ENCODE data around the gene LAMTOR4. TPM values are rescaled to one million over a fixed set of nuclear protein-coding genes. Genes with fewer than 3 reads are reported as not detected.
"Not testable (repeated sequence)": the region's sequence is repeated elsewhere in the genome, so short reads cannot be mapped to it uniquely, and the experiment has no call there.

Gene LAMTOR4
- polyA plus RNA-seq, 10 donors, result 48.3 to 81.1 (median 61.8) TPM

- no peak for DNase-seq
Observed at GRCh38 chr7:100195222-100195621, 46.5 kb downstream of the LAMTOR4 start.

- not testable (repeated sequence) for DNase-seq
Observed at GRCh38 chr7:100195901-100196322, 47.2 kb downstream of the LAMTOR4 start.

GRCh38 chr7:100198266-100198665 lies 49.5 kb downstream of the LAMTOR4 start:
- no peak for DNase-seq

GRCh38 chr7:100200693-100201092 lies 52.0 kb downstream of the LAMTOR4 start:
- DNase-seq, result no peak

Other genes starting within 250 kb of the LAMTOR4 start
- 10 to 100 TPM; 14.6 to 19.5 (median 16.6) TPM for gene TRIM4, start 229.4 kb upstream of the LAMTOR4 start, polyA plus RNA-seq (ENCODE audit: insufficient read length in 10 of 10)
- under 1 TPM; 0.18 to 0.63 (median 0.41) TPM for gene GJC3, start 219.3 kb upstream of the LAMTOR4 start, polyA plus RNA-seq (ENCODE audit: insufficient read length in 10 of 10)
- gene AZGP1, start 172.9 kb upstream of the LAMTOR4 start, polyA plus RNA-seq (ENCODE audit: insufficient read length in 10 of 10), result 1 to 10 TPM in 4 of 10 donors, under 1 TPM in 6; 0.56 to 1.3 (median 0.82) TPM
- 10 to 100 TPM; 18.3 to 34.5 (median 31.2) TPM for gene ZKSCAN1, start 133.3 kb upstream of the LAMTOR4 start, polyA plus RNA-seq (ENCODE audit: insufficient read length in 10 of 10)
- 10 to 100 TPM; 10.3 to 16.7 (median 13.9) TPM for gene ZSCAN21, start 99.1 kb upstream of the LAMTOR4 start, polyA plus RNA-seq (ENCODE audit: insufficient read length in 10 of 10)
- 10 to 100 TPM; 21.1 to 31.0 (median 26.7) TPM for gene ZNF3, start 67.2 kb upstream of the LAMTOR4 start, polyA plus RNA-seq (ENCODE audit: insufficient read length in 10 of 10)
- gene COPS6, start 59.9 kb upstream of the LAMTOR4 start, polyA plus RNA-seq (ENCODE audit: insufficient read length in 10 of 10), result 100 to 1,000 TPM in 2 of 10 donors, 10 to 100 TPM in 8; 83.6 to 105 (median 86.3) TPM
- gene MCM7, start 47.5 kb upstream of the LAMTOR4 start, polyA plus RNA-seq (ENCODE audit: insufficient read length in 10 of 10), result 10 to 100 TPM; 57.2 to 96.4 (median 66.4) TPM
- gene AP4M1, start 47.3 kb upstream of the LAMTOR4 start, polyA plus RNA-seq (ENCODE audit: insufficient read length in 10 of 10), result 10 to 100 TPM; 16.1 to 25.5 (median 19.3) TPM
- gene TAF6, start 29.6 kb upstream of the LAMTOR4 start, polyA plus RNA-seq (ENCODE audit: insufficient read length in 10 of 10), result 10 to 100 TPM; 30.8 to 40.0 (median 34.1) TPM
- gene CNPY4, start 29.3 kb upstream of the LAMTOR4 start, polyA plus RNA-seq (ENCODE audit: insufficient read length in 10 of 10), result 10 to 100 TPM; 28.1 to 53.4 (median 38.3) TPM
- 1 to 10 TPM in 4 of 10 donors, under 1 TPM in 6; 0.44 to 1.5 (median 0.95) TPM for gene MBLAC1, start 22.0 kb upstream of the LAMTOR4 start, polyA plus RNA-seq (ENCODE audit: insufficient read length in 10 of 10)
- gene TRAPPC14, start 9.8 kb downstream of the LAMTOR4 start, polyA plus RNA-seq (ENCODE audit: insufficient read length in 10 of 10), result 10 to 100 TPM in 7 of 10 donors, 1 to 10 TPM in 3; 9.6 to 12.9 (median 10.7) TPM
- 10 to 100 TPM in 8 of 10 donors, 1 to 10 TPM in 2; 8.6 to 14.4 (median 11.0) TPM for gene GAL3ST4, start 19.7 kb downstream of the LAMTOR4 start, polyA plus RNA-seq (ENCODE audit: insufficient read length in 10 of 10)
- gene GPC2, start 28.5 kb downstream of the LAMTOR4 start, polyA plus RNA-seq (ENCODE audit: insufficient read length in 10 of 10), result 1 to 10 TPM; 4.0 to 8.6 (median 5.9) TPM
- gene STAG3, start 29.0 kb downstream of the LAMTOR4 start, polyA plus RNA-seq (ENCODE audit: insufficient read length in 10 of 10), result 10 to 100 TPM in 7 of 10 donors, 1 to 10 TPM in 3; 8.4 to 25.7 (median 12.6) TPM
- gene PVRIG, start 71.0 kb downstream of the LAMTOR4 start, polyA plus RNA-seq (ENCODE audit: insufficient read length in 10 of 10), result 10 to 100 TPM in 1 of 10 donors, 1 to 10 TPM in 9; 2.6 to 11.6 (median 4.7) TPM
- 1 to 10 TPM; 4.4 to 7.2 (median 5.6) TPM for gene SPDYE3, start 158.8 kb downstream of the LAMTOR4 start, polyA plus RNA-seq (ENCODE audit: insufficient read length in 10 of 10)
- gene PILRB, start 209.2 kb downstream of the LAMTOR4 start, polyA plus RNA-seq (ENCODE audit: insufficient read length in 10 of 10), result 10 to 100 TPM; 11.6 to 30.5 (median 14.5) TPM
- gene PILRA, start 224.6 kb downstream of the LAMTOR4 start, polyA plus RNA-seq (ENCODE audit: insufficient read length in 10 of 10), result 1 to 10 TPM; 1.8 to 6.2 (median 2.7) TPM

All from muscle of back (tissue), 11 donors.